HCT116 (cell line): Measurements from ENCODE around the gene ZNF80.

Experiments
- CEBPB ChIP-seq: IDR thresholded peaks from 2 replicates; pipeline ENCODE4 v1.6.1; 2012; ENCODE audit warnings: low read depth
- CTCF ChIP-seq, 3 experiments: fragments of 200-600 bp in 1 of 3; sonication (generic) in 1 of 3; IDR thresholded peaks in 2 of 3; conservative IDR thresholded peaks in 1 of 3; 2 replicates each; pipeline ENCODE4 v1.5.1; 2012 to 2017; ENCODE audit warnings: low read depth in 2 of 3, low read length in 2 of 3, antibody characterized with exemption in 1 of 3, borderline replicate concordance in 1 of 3, control low read depth in 1 of 3, mild to moderate bottlenecking in 1 of 3, mixed read lengths in 1 of 3, mixed run types in 1 of 3, moderate library complexity in 1 of 3; ENCODE audit not compliant: insufficient read depth in 1 of 3
- EZH2 ChIP-seq: fragments of 200-600 bp; sonication (generic); IDR thresholded peaks from 2 replicates; pipeline ENCODE4 v1.6.1; 2017; ENCODE audit warnings: antibody characterized with exemption, mixed run types
- EZH2phosphoT487 ChIP-seq: fragments of 200-600 bp; IDR thresholded peaks from 2 replicates; pipeline ENCODE4 v1.6.1; 2018; ENCODE audit warnings: antibody characterized with exemption, borderline replicate concordance
- POLR2A ChIP-seq: IDR thresholded peaks from 2 replicates; pipeline ENCODE4 v1.7.0; 2011; ENCODE audit warnings: borderline replicate concordance; ENCODE audit not compliant: insufficient read depth, insufficient read length; ENCODE audit errors: extremely low read depth
- POLR2AphosphoS5 ChIP-seq: IDR thresholded peaks from 2 replicates; pipeline ENCODE4 v1.6.1; 2011; ENCODE audit warnings: mild to moderate bottlenecking, low read depth, low read length, moderate library complexity
- RAD21 ChIP-seq: IDR thresholded peaks from 2 replicates; pipeline ENCODE4 v1.6.1; 2012; ENCODE audit warnings: low read depth, mild to moderate bottlenecking
- SP1 ChIP-seq: IDR thresholded peaks from 2 replicates; pipeline ENCODE4 v1.6.1; 2012; ENCODE audit warnings: low read depth
- TCF7L2 ChIP-seq: IDR thresholded peaks from 2 replicates; pipeline ENCODE4 v1.7.0; 2011; ENCODE audit warnings: borderline replicate concordance, inconsistent platforms; ENCODE audit not compliant: insufficient read depth, insufficient read length; ENCODE audit errors: extremely low read depth
- ZFX ChIP-seq: fragments of 450-650 bp; IDR thresholded peaks from 2 replicates; pipeline ENCODE4 v1.6.1; 2017
- TF ChIP-seq, protein P1 (sequence below): IDR thresholded peaks from 2 replicates; pipeline ENCODE4 v1.6.1; 2012
- TF ChIP-seq, protein P2 (sequence below): IDR thresholded peaks from 2 replicates; pipeline ENCODE4 v1.6.1; 2012; ENCODE audit warnings: low read depth

DNA sequence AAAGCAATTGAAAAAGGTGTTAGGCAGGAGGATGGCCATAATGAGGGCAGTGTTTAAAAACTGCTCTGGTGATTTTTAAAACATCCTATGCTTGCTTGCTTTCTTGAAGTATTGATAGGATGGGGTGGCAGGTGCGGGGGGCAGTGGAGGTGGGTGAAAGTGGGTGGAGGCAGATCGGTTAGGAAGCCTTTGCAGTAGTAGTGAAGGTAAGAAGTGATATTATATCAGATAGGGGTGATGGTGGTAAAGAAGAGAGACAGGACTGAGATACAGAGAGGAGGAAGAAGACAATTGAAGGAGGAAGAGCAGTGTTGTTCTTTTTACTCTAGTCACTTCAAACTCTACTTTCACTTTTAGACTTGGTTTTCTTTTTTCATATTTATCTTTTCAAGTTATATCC is 11.1 kb downstream of the ZNF80 start:
- TF ChIP-seq CTCF (IDR thresholded peaks at IDR 0.05 in 2 of 3, conservative IDR thresholded peaks at IDR 0.05 in 1 of 3; ENCODE audit: borderline replicate concordance in 1 of 3, insufficient read depth in 1 of 3, low read depth in 2 of 3, low read length in 2 of 3) (no peak), RAD21 (no peak), ZFX (no peak), EZH2 (no peak), CEBPB (no peak), EZH2phosphoT487 (no peak), POLR2AphosphoS5 (no peak), POLR2A (no peak), SP1 (no peak), TCF7L2 (no peak)
- TF ChIP-seq, protein P1, sequence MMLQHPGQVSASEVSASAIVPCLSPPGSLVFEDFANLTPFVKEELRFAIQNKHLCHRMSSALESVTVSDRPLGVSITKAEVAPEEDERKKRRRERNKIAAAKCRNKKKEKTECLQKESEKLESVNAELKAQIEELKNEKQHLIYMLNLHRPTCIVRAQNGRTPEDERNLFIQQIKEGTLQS: no peak
- TF ChIP-seq, protein P2, sequence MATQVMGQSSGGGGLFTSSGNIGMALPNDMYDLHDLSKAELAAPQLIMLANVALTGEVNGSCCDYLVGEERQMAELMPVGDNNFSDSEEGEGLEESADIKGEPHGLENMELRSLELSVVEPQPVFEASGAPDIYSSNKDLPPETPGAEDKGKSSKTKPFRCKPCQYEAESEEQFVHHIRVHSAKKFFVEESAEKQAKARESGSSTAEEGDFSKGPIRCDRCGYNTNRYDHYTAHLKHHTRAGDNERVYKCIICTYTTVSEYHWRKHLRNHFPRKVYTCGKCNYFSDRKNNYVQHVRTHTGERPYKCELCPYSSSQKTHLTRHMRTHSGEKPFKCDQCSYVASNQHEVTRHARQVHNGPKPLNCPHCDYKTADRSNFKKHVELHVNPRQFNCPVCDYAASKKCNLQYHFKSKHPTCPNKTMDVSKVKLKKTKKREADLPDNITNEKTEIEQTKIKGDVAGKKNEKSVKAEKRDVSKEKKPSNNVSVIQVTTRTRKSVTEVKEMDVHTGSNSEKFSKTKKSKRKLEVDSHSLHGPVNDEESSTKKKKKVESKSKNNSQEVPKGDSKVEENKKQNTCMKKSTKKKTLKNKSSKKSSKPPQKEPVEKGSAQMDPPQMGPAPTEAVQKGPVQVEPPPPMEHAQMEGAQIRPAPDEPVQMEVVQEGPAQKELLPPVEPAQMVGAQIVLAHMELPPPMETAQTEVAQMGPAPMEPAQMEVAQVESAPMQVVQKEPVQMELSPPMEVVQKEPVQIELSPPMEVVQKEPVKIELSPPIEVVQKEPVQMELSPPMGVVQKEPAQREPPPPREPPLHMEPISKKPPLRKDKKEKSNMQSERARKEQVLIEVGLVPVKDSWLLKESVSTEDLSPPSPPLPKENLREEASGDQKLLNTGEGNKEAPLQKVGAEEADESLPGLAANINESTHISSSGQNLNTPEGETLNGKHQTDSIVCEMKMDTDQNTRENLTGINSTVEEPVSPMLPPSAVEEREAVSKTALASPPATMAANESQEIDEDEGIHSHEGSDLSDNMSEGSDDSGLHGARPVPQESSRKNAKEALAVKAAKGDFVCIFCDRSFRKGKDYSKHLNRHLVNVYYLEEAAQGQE: no peak
